ENCODE measurements around the gene ALDH5A1. TPM values are rescaled to one million over a fixed set of nuclear protein-coding genes. Genes with fewer than 3 reads are reported as not detected.

The ALDH5A1 gene
- total RNA-seq, result 10 to 100 TPM; 13.9 to 18.3 TPM
- long read RNA-seq, full-length matches to known transcripts, result 9 of 19 reads
- long read RNA-seq, partial matches to known transcripts, result 1 of 19 reads
- long read RNA-seq, other reads (novel, unspliced or antisense), result 9 of 19 reads

DNA sequence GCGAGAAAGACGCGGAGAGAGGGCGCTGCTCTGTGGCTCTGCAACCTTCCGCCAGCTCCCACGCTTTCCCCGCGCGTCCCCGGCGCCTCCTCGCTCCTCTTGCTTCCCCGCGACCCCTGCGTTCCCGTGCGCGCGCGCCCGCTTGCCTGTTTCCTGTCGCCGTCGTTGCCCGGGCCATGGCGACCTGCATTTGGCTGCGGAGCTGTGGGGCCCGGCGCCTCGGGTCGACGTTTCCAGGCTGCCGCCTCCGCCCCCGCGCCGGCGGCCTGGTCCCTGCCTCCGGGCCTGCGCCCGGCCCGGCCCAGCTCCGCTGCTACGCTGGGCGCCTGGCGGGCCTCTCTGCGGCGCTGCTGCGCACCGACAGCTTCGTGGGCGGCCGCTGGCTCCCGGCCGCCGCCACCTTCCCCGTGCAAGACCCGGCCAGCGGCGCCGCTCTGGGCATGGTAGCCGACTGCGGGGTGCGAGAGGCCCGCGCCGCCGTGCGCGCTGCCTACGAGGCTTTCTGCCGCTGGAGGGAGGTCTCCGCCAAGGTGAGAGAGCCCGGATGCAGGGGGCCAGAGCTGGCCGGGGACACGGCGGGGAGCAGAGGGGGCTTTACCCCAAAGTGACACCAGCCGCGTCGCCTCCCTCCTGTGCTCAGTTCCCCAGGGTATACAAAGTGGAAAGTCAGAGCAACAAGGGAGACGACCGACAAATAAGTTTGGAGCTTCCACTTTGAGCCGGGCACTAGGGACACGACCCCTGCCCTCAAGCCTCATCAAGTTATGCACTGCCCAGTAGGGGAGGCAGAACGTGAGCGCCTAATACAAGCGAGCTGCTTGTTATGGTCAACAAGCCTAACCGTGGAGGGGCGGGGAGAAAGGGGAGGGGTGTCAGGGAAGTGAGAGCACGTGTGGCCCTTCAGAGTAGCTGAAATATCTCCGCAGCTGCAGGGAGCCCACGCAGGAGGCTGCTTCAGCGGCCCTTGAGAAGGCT is at the start of gene ALDH5A1:
ALDH5A1 (plus strand) TSS at position 149 of the 975 bp plus-strand sequence; CDS start at position 177, 28 bp downstream.
- peak; percentile 87 for ATAC-seq
- intact Hi-C loops (cut with DNase I, micrococcal nuclease), result no loop called here
- DNase-seq, result peak; percentile 74 to 87

DNA sequence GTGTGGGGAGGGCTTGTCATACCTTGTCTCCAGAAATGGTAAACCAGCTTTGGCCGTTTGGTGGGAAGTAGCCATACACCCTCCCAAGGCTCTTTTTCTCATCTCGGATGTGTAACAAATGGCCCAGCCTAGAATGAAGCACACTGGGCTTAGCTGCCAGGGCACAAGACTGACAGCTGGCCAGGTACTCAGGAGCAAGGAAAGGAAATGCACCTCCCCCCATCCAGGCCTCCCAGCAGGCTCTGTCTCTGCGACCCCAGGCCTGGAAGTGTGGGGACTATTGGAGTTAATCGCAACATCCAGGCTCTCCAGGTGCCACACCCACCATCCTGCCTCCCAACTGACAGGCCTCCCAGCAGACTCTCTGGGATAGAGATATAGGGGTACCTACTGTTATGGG is 49.1 kb upstream of the ALDH5A1 start:
- DNase-seq (no peak), ATAC-seq (no peak)
- intact Hi-C loops (cut with DNase I, micrococcal nuclease), result no loop called here

DNA sequence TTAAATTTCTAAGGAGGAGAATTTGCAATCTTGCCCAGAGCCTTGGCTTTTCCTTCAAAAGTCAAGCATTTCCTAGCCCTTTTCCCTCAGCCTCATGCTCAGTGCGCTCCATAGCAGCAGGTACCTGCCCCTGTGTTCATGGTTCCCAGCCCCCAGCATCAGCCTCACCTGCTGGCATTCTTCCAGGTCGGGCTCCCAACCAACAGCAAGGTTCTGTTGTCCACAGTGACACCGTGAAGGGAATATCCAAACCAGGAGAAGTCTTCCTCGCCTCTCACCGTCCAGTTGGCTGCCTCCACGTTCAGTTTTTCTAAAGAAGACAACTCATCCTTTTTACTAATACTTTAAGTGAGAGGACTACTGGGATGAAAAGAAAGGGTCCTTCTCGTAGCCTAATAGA is 48.1 kb upstream of the ALDH5A1 start:
- ATAC-seq (no peak), DNase-seq (no peak)
- intact Hi-C loops (cut with DNase I, micrococcal nuclease), result no loop called here

DNA sequence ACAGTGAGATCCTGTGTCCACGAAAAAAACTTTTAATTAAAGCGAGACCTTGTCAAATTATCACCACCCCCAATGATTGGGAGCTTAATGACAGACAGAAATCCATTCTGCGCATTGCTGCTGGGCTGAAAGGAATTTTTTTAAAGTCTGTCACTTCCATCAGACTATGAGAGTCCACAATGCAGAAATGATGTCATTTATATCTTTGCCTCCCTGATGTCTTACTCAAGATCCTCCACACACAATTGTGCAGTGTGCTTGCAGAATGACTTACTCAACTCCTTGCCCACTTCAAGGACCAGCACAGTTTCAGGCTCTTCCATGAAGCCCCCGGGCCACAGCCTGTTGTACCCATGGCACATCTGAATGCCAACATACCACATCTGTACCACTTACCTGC is 46.4 kb upstream of the ALDH5A1 start:
- no peak for ATAC-seq
- DNase-seq, result no peak

DNA sequence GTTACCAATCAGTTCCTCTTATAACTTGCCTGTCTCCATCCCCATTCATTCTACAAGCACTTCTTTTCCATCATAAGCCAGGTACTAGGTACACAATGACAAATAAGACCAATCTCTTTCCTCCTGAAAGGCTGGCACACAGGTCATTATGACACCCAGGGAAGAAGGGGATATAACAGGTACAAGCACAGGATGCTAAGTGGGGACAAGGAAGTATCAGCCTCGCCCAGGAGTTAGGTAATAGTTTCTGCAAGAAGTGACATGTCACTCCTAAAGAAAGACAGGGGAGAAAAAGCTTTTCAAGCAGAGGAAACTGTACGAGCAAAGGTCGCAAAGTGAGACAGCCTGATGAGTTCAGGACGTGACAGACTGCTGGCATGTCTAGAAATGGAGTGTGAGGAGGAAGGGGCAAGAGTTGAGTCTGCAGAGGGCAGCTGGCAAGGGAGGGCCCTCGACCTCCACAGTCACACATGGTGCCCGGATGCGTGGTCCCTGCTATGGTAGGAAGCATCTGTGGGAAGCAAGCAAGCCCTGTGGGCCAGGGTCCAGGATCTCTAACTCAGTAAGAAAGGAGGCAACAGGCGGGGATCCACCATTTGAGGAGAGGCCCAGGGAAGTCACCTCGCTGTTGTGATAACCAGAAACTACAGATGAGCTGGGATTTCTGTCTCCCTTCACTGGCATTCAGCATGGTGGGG is 45.8 kb upstream of the ALDH5A1 start:
- intact Hi-C loops (cut with DNase I, micrococcal nuclease), result no loop called here
- ATAC-seq (no peak), DNase-seq (no peak)

More for the DNA sequence above, 46.4 kb upstream of the ALDH5A1 start:
- intact Hi-C loops (cut with DNase I, micrococcal nuclease), result no loop called here

DNA sequence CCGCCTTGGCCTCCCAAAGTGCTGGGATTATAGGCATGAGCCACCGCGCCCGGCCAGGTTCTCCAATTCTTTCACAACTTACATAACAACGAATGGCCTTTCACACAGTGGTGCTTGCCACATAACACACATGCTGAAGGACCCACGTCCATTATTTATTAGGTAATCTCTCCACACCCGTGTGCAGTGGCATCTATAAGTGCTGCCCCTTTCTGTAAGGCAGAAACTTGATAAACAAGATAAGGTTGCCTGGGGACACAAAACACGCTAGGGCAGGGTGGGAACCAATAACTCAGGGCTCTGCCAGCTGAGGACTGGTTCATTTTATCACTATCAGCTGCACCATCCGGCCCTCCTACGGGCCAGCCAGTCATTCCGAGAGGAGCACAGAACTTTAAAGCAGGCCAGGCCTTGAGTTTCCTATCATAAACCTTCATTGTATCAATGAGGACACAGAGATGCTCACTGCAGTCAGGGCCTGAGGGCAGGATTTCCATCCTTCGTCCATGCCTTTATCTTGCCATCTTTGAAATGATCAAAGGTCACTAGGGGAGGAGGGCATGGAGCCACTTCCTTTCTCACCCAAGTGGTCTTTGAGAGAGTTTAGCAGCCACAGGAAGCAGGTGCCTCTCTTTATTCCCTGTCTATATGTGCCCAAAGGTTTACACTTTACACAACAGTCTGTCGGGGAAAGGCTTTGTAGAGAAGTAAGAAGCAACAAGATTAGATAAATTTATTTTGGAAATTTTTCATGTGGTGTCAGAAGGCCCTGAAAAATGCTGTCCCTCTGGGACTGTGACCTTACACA is 43.0 kb upstream of the ALDH5A1 start:
- intact Hi-C loops (cut with DNase I, micrococcal nuclease), result no loop called here
- no peak for ATAC-seq
- DNase-seq, result no peak

DNA sequence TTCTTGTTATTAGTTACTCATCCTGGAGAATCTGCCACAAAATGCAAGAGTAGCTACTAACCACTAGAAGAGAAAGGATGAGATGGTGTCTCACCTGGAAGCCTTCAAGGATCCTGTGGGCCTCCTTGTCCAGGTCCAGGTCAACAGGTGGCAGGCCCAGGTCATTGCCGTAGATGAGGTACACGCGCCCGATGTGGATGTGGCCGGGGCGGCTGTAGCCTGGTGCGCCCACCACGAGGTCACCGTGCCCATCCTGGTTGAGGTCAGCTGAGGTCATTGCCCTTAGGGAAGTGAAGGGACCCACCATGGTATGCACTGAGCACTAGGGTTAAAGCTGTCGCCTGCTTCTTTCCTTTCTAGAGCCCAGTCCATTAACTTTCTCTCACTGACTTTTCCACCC is 40.8 kb upstream of the ALDH5A1 start:
- DNase-seq (no peak), ATAC-seq (no peak)
- intact Hi-C loops (cut with DNase I, micrococcal nuclease), result no loop called here

DNA sequence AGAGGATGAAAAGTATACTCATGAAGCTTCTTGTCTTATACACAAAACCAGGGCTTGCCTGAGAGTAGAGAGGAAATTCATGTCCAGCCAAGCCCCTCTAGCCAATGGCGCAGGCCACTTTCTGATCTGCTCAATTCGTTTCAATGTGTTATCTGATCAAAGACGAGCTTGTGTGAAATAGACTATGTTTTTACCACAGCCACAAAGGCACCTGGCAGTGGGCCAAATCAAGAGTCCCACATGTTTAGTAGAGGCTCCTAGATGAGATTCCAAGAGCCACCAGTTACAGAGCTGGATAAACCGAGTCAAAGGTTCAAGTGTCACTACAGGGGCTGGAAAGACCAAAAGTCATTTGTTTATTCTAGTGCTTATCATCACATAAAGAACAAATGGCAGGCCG is 40.3 kb upstream of the ALDH5A1 start:
- no peak for ATAC-seq
- no peak for DNase-seq
- intact Hi-C loops (cut with DNase I, micrococcal nuclease), result no loop called here

DNA sequence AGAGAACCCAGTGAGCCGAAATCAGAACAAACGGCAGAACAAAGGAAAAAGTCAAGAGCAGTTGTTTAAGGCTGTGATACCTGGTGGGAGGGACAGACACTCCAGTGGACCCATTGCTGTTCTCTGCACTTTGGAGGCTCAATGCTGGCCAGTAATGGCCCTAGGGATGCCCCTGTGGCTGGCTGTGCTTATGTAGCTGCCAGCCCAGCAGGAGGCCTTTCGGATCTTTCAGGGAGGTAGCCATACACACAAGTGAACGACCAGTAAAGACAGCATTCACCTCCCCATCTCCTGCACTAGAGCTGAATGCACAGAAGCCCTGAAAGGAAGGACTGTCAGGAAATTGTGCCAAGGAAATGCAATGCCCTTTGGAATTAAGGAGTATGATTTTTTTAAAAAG is 39.7 kb upstream of the ALDH5A1 start:
- DNase-seq (no peak), ATAC-seq (no peak)
- intact Hi-C loops (cut with DNase I, micrococcal nuclease), result no loop called here

DNA sequence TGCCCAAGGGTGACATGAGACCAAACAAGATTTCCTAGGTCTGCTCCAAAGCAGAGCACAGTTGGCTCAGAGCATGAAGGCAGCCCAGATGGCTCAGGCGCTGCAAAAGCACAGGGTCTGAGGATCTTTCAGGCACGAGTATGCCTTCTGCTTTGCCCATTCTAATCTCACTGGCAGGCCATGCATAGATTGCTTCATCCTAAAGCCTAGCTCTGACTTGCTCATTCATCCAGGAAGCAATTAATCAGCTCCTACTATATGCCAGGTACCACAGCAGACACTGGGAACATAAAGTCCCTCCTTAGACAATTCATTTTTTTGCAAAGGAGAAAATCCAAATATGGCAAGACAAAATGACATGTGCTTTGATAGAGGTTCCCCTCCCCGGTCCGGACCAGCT is 36.6 kb upstream of the ALDH5A1 start:
- ATAC-seq (no peak), DNase-seq (no peak)
- intact Hi-C loops (cut with DNase I, micrococcal nuclease), result no loop called here

DNA sequence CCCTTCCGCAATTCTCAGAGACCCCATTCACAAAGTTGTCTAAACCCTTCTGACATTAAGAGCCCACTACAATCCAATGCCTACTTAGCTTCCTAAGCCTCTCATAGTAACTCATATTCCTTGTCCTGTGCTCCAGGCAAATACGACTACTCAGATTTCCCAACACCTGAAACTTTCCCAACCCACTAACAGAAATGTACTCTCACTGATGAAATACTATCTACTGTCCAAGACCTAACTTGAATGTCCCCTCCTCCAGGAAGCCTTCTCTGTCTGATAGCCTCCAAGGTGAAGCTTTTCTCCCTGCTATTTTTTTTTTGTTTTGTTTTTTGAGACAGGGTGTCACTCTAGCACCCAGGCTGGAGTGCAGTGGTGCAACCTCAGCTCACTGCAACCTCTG is 35.8 kb upstream of the ALDH5A1 start:
- intact Hi-C loops (cut with DNase I, micrococcal nuclease), result no loop called here
- no peak for ATAC-seq
- DNase-seq, result no peak

DNA sequence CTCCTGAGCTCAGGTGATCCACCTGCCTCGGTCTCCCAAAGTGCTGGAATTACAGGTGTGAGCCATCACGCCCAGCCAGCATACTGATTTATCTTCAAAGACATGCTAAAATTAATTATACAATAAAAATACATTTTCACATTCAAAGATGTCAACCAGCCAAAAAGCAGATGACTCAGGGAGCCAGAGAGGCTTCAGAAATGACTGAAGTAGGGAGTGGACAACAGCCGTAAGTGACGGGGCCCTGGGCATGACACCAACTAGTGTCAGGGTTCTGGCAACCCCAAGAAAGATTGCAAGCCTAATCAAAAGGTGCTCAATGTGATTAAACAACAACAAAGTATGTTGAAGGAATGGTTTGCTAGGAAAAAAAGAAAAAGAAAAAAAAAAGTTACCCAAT is 33.8 kb upstream of the ALDH5A1 start:
- ATAC-seq (no peak), DNase-seq (no peak)
- intact Hi-C loops (cut with DNase I, micrococcal nuclease), result no loop called here

DNA sequence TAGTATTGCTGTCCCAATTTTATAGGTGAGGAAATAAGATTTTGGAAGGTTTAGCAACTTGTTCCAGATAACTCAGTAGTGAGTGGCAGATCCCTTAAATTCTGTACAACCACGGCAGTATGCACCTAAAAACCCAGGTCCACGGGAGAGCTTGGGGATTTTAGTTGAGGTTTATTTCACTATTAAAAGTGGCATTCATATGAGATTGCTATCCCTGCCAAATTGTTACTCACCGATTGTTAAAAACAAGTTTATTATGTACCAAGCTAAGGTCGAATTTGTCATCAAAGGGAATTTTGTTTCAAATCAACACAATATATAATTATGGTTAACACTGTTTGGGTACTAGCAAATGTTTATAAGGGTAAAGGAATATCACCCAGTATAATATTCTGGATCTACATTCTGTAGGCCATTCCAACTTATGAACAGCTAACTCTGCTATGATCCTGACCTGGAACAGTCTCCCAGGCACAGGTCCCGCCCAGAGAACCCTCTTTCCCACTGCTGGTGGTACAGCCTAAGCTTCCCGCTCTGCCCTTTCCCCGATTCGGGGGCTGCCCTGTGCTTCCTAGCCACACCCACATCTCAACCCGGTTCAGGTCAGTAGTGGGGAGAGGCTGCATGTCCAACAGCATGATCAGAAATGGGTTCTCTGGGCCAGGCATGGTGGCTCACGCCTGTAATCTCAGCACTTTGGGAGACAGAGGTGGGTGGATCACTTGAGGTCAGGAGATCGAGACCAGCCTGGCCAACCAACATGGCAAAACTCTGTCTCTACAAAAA is 30.3 kb upstream of the ALDH5A1 start:
- intact Hi-C loops (cut with DNase I, micrococcal nuclease), result no loop called here
- DNase-seq (no peak), ATAC-seq (no peak)

DNA sequence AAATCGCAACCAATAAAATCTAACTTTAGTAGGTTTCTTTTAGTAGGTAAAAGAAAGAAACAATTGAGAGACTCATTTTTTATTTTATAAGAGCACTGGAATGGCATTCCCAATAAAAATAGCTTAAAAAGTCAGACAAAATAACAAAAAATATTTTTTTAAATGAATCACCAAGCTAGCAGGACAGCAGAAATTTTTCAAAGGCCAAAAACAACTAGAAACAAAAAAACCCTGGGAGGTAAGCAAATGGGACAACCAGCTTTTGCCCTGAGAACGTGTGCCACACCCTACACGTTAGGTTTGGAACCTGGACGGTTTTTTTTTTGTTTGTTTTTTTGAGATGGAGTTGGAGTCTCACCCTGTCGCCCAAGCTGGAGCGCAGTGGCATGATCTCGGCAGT is 25.0 kb upstream of the ALDH5A1 start:
- ATAC-seq (no peak), DNase-seq (no peak)
- intact Hi-C loops (cut with DNase I, micrococcal nuclease), result no loop called here

DNA sequence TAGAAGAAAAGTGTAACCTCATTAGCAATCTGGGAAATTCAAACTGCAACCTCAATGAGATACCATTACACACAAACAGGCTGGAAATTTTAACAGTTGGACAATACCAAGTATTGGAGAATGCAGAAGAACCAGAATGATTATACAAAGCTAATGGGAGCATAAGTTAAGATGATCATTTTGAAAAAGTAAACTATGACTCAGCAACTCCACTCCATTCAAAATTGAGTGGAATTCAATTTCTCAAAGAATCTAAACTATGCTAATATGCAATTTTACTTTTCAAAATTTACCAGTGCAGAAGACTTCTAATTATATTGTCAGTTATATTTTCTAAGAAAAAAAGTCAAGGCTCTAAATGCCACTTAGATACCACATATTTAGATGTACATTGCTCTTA is 22.6 kb upstream of the ALDH5A1 start:
- DNase-seq, result no peak
- no peak for ATAC-seq
- intact Hi-C loops (cut with DNase I, micrococcal nuclease), result no loop called here

DNA sequence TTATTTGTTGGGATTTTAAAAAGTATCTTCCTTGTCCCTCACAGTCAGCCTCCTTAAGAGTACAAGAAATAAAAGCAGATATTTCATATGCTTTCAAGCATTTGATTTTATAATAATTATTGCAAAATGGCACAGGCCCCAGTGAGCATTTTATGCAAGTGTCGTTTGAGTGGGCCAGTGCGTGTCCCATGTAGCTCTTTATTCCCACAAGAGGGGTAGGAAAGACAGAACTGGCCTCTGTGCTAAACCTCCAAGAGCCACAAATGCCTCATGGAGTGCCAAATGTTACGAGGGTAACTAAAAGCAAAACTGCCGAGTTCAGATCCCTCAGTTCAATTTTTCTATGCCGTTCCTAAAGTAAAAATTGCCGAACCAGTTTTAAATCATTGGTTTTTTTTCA is 18.1 kb upstream of the ALDH5A1 start:
- intact Hi-C loops (cut with DNase I, micrococcal nuclease), result no loop called here
- ATAC-seq (no peak), DNase-seq (no peak)

DNA sequence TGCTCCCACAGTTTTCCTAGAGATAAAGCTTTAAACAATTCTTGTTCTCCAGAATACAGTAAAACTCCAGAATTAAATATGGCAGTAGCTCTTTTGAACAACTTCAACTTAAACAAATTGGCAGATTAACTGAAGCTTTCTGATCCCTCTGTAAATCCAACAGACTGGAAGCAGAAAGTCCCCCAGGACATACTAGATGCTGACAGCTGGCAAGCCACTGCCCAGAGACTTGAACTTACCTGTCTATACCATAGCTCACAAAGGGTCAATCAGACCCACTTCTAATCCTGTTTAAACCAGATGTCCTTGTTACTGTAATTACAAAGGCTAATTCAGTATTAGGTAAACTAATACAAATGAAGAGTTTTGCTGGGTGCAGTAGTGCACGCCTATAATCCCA is 17.7 kb upstream of the ALDH5A1 start:
- no peak for ATAC-seq
- DNase-seq, result no peak
- intact Hi-C loops (cut with DNase I, micrococcal nuclease), result no loop called here

DNA sequence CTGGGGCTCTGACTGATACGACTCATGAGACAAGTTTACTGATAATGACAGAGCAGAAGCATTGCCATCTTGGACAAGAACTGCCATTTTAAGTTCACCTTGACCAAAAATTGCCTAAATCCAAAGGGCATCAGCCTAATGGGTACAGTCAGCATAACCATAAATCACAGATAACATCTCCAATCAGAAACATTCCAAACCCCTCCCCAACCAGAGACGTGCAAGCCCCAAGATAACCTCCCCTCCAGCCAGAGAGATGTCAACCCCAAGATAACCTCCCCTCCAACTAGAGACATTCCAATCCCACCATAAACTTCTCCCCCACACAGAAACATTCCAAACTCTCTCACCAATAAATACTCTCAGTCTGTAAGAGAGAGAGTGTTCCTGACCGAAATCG is 15.9 kb upstream of the ALDH5A1 start:
- intact Hi-C loops (cut with DNase I, micrococcal nuclease), result no loop called here
- DNase-seq (no peak), ATAC-seq (no peak)

DNA sequence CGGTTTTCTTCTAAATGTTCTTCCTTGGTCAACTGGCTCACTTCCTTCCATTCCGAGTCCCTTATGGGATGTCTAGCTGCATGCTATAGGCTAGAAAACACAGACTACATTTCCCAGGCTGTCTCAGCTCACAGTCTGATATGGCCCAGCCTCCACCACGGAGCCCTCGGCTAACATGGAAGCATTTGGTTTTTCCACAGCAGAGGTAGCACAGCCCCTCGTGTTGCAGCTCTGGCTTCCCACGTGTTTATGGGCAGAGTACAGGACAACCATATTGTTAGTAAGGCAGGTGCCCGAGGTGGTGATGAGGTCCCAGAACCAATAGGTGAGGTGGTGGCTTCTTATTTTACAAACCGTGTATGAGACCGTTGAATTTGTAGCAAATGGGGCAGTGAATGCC is 14.1 kb upstream of the ALDH5A1 start:
- DNase-seq (no peak), ATAC-seq (no peak)
- intact Hi-C loops (cut with DNase I, micrococcal nuclease), result no loop called here
